SU-DHL-6 (cell line): Measurements from ENCODE around the gene HDGFL2.

Source experiments
- CTCF ChIP-seq: fragments of 200-600 bp; sonication (generic); IDR thresholded peaks from one replicate; pipeline ENCODE4 v1.5.1; 2017; ENCODE audit warnings: antibody characterized with exemption, mild to moderate bottlenecking, low read length, moderate library complexity; ENCODE audit not compliant: insufficient read depth, poor library complexity, severe bottlenecking
- EZH2phosphoT487 ChIP-seq: fragments of 200-600 bp; sonication (generic), shearing (Covaris generic); conservative IDR thresholded peaks from 2 replicates; pipeline ENCODE4 v1.6.1; 2018; ENCODE audit warnings: mild to moderate bottlenecking, antibody characterized with exemption, low read length, moderate library complexity, mixed read lengths

GRCh38 chr19:4533334-4533733, 61.2 kb downstream of the HDGFL2 start:
- TF ChIP-seq EZH2phosphoT487: no peak
- TF ChIP-seq CTCF: no peak
